Spinal cord (tissue), 10 donors: Measurements from ENCODE around the gene POPDC3. TPM values are rescaled to one million over a fixed set of nuclear protein-coding genes. Genes with fewer than 3 reads are reported as not detected.
A peak's percentile ranks its signal among the peaks of the same experiment; 100 is the strongest.

Experiments
- DNase-seq, 6 donors: peaks; one replicate each; pipeline versions ENCODE4 v3.0.0 to v3.0.0-alpha.2; 2013 to 2015; ENCODE audit warnings: low spot score in 6 of 6, low read depth in 4 of 6
- H3K27ac ChIP-seq: one replicate; pipeline ENCODE4 v1.5.1; 2013; ENCODE audit warnings: low read depth, low read length, control low read depth
- H3K27me3 ChIP-seq: one replicate; pipeline ENCODE4 v1.6.1; 2013; ENCODE audit warnings: low read length; ENCODE audit not compliant: control insufficient read depth, insufficient read depth
- H3K36me3 ChIP-seq: one replicate; pipeline ENCODE4 v1.6.1; 2013; ENCODE audit warnings: low read length; ENCODE audit not compliant: control insufficient read depth, insufficient read depth
- H3K4me1 ChIP-seq: one replicate; pipeline ENCODE4 v1.6.1; 2013; ENCODE audit warnings: low read length; ENCODE audit not compliant: control insufficient read depth, insufficient read depth
- H3K4me3 ChIP-seq: one replicate; pipeline ENCODE4 v1.5.1; 2013; ENCODE audit warnings: low read depth, low read length, control low read depth
- H3K9me3 ChIP-seq: one replicate; pipeline ENCODE4 v1.6.1; 2013; ENCODE audit warnings: low read length; ENCODE audit not compliant: control insufficient read depth, insufficient read depth
- WGBS: methylation state at CpG from one replicate; pipeline ENCODE4 v1.1.5; 2013; ENCODE audit warnings: missing lambda C conversion rate; ENCODE audit not compliant: insufficient coverage; 5-methylcytosine and 5-hydroxymethylcytosine counted together
- polyA plus RNA-seq, 2 donors: library from polyadenylated mRNA; unstranded; fragments of 120-200 nt; gene quantifications; one replicate each; pipeline ENCODE4 v1.2.1, GENCODE V29; 2013; ENCODE audit not compliant: insufficient read length in 2 of 2
- total RNA-seq, 2 donors: library from RNA; depleted of rRNA in 1 of 2; stranded (reverse); fragments of 120-200 nt in 1 of 2; fragments of >200 nt in 1 of 2; gene quantifications; one replicate each; pipeline versions ENCODE4 v1.2.3 to v1.2.4, GENCODE V29; 2013 to 2014
- donor health status: healthy.

The POPDC3 gene
- total and polyA plus RNA-seq, 4 donors = 1.8 to 9.0 (median 5.3) TPM

GRCh38 chr6:105167914-105168313, 11.9 kb downstream of the POPDC3 start:
- DNase-seq = peak in 1 of 6 donors; percentile 62
- no peak overlapping the region for H3K27ac ChIP-seq
- H3K27me3 ChIP-seq = no peaks in the 10 kb centered on the region
- no peaks in the 10 kb centered on the region for H3K9me3 ChIP-seq
- H3K36me3 ChIP-seq = no peaks in the 10 kb centered on the region
- H3K4me1 ChIP-seq = no peaks in the 10 kb centered on the region
- no peak overlapping the region for H3K4me3 ChIP-seq

GRCh38 chr6:105164418-105164817, 15.4 kb downstream of the POPDC3 start:
- WGBS = 100% methylated on average over 2 of the region's 2 CpGs
- H3K4me1 ChIP-seq = no peaks in the 10 kb centered on the region
- H3K9me3 ChIP-seq = no peaks in the 10 kb centered on the region
- H3K27ac ChIP-seq = no peak overlapping the region
- H3K27me3 ChIP-seq = no peaks in the 10 kb centered on the region
- H3K36me3 ChIP-seq = no peaks in the 10 kb centered on the region
- DNase-seq = no peak
- H3K4me3 ChIP-seq = no peak overlapping the region

DNA sequence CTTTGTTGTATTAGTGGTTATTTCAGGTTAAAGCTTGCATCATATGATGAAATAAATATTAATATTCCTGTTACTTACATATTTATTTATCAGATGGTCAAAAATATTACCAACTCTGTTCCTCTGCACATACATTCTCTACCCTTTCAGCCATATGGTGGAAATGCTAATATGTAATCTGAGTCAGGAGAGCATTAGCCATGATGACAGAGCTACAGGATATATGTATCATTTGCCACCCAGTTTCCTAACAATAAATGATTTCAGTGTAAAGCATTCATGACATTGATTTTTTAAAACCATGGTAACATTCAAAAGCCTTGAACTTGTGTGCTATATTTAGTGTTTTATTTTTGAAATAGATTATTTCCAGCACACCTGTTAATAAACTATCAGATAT, 16.6 kb downstream of the POPDC3 start:
- H3K27me3 ChIP-seq = no peaks in the 10 kb centered on the region
- H3K4me1 ChIP-seq = no peaks in the 10 kb centered on the region
- no peaks in the 10 kb centered on the region for H3K36me3 ChIP-seq
- no peak for DNase-seq
- H3K27ac ChIP-seq = no peak overlapping the region
- no peak overlapping the region for H3K4me3 ChIP-seq
- no peaks in the 10 kb centered on the region for H3K9me3 ChIP-seq

DNA sequence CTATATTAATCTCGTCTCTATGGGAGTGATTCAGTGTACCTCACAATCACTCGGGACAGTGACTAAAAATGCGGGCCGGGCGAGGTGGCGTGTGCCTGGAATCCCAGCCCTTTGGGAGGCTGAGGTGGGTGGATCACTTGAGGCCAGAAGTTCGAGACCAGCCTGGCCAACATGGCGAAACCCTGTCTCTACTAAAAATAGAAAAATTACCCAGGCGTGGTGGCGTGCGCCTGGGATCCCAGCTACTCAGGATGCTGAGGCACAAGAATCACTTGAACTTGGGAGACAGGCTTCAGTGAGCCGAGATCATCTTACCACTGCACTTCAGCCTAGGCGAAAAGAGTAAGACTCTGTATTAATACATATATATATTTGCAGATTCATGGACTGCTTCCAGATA, 17.4 kb downstream of the POPDC3 start:
- 98% methylated on average over 9 of the region's 13 CpGs for WGBS
- Histone ChIP-seq H3K9me3 (no peaks in the 10 kb centered on the region), H3K4me3 (no peak overlapping the region), H3K36me3 (no peaks in the 10 kb centered on the region), H3K27me3 (no peaks in the 10 kb centered on the region), H3K4me1 (no peaks in the 10 kb centered on the region), H3K27ac (no peak overlapping the region)
- DNase-seq = no peak

- no peaks in the 10 kb centered on the region for H3K36me3 ChIP-seq
- no peaks in the 10 kb centered on the region for H3K9me3 ChIP-seq
- 92% methylated on average over 4 of the region's 4 CpGs for WGBS
- H3K27ac ChIP-seq = no peak overlapping the region
- H3K4me3 ChIP-seq = no peak overlapping the region
- no peak for DNase-seq
- no peaks in the 10 kb centered on the region for H3K27me3 ChIP-seq
- no peaks in the 10 kb centered on the region for H3K4me1 ChIP-seq
Measured at GRCh38 chr6:105161421-105161820, 18.4 kb downstream of the POPDC3 start.

DNA sequence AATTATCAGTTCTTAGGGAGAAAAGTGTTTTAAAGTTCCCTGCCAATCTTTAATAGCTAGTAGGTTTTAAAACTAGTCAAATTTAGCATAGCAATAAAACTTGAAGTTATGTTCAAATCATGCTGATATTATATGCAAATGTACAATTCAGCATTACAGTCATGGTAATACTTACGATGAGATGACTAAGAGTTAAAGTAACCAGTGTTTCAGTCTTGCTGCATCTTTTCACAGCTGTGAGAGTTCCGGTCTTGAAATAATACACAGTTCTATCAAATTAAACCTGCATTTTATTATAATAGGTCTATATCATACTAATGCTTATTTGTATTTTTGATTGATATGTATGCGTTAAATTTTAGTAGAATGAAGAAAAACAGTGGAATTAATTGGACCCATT, 26.1 kb downstream of the POPDC3 start:
- H3K27ac ChIP-seq = no peak overlapping the region
- no peaks in the 10 kb centered on the region for H3K9me3 ChIP-seq
- no peak overlapping the region for H3K4me3 ChIP-seq
- H3K27me3 ChIP-seq = no peaks in the 10 kb centered on the region
- no peaks in the 10 kb centered on the region for H3K4me1 ChIP-seq
- no peak for DNase-seq
- no peaks in the 10 kb centered on the region for H3K36me3 ChIP-seq
- no CpG with 5 or more reads among the region's 3 CpGs for WGBS

DNA sequence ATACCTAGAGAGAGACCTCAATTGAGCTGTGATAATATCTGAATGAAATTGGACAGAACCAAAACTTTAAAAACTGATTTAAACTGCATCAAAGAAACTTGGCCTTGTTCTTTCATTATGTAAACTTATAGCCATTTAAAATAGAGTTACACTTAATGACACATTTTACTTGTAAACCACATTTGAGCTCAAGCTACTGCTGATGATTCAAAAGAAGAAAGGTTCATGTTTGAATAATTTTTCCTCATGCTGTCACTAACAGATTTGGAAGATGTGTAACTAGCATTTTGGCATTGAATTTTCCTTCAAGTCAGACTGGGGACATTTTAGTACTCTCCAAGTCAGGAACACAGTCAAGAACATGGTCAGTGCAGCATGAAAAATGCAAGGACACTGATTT, 26.9 kb downstream of the POPDC3 start:
- Histone ChIP-seq H3K4me3 (no peak overlapping the region), H3K27me3 (no peaks in the 10 kb centered on the region), H3K9me3 (no peaks in the 10 kb centered on the region), H3K27ac (no peak overlapping the region), H3K4me1 (no peaks in the 10 kb centered on the region), H3K36me3 (no peaks in the 10 kb centered on the region)
- no peak for DNase-seq

- no peak for DNase-seq
- no peak overlapping the region for H3K4me3 ChIP-seq
- no peak overlapping the region for H3K27ac ChIP-seq
- H3K4me1 ChIP-seq = no peaks in the 10 kb centered on the region
- H3K36me3 ChIP-seq = no peaks in the 10 kb centered on the region
- H3K27me3 ChIP-seq = no peaks in the 10 kb centered on the region
- no peaks in the 10 kb centered on the region for H3K9me3 ChIP-seq
Measured at GRCh38 chr6:105151644-105152043, 28.2 kb downstream of the POPDC3 start.

GRCh38 chr6:105138141-105138540, 41.7 kb downstream of the POPDC3 start:
- H3K27me3 ChIP-seq = peaks cover 2% of the 10 kb centered on the region
- no peak overlapping the region for H3K27ac ChIP-seq
- H3K4me1 ChIP-seq = peaks cover 6% of the 10 kb centered on the region
- H3K36me3 ChIP-seq = no peaks in the 10 kb centered on the region
- no peaks in the 10 kb centered on the region for H3K9me3 ChIP-seq
- DNase-seq = no peak
- no peak overlapping the region for H3K4me3 ChIP-seq
- WGBS = no CpG with 5 or more reads among the region's 2 CpGs

- 1% methylated on average over 29 of the region's 32 CpGs for WGBS
- Histone ChIP-seq H3K27ac (no peak overlapping the region), H3K27me3 (peaks cover 2% of the 10 kb centered on the region), H3K4me1 (peaks cover 6% of the 10 kb centered on the region), H3K36me3 (no peaks in the 10 kb centered on the region), H3K9me3 (no peaks in the 10 kb centered on the region), H3K4me3 (peak overlapping the region; percentile 59)
- no peak for DNase-seq
Measured at GRCh38 chr6:105137388-105137787, 42.4 kb downstream of the POPDC3 start.
